Natural killer cell treated with Interleukin-12 subunit alpha and Interleukin-12 subunit beta and Interleukin-15 and Interleukin-18, amount 100 ng/mL, for 72 hours (primary cell): ENCODE measurements around the gene MON1A. TPM values are rescaled to one million over a fixed set of nuclear protein-coding genes. Genes with fewer than 3 reads are reported as not detected.
"Not testable (repeated sequence)": the region's sequence is repeated elsewhere in the genome, so short reads cannot be mapped to it uniquely, and the experiment has no call there.

ENCODE experiments used
- ATAC-seq, 2 donors: fragments of 150-1000 bp; cut with Tn5 transposase in 1 of 2; sonication (Bioruptor Pico), chemical (Tn5 transposase) in 1 of 2; 2 replicates each; pipeline ENCODE4 v1.10.0; 2021
- DNase-seq: peaks from one replicate; pipeline ENCODE4 v3.0.0; 2022; ENCODE audit warnings: low spot score
- H3K27ac Mint-ChIP-seq, 2 donors: 1 replicate in 1 of 2; 2 replicates in 1 of 2; pipeline ENCODE4 v1.8.0; 2022; ENCODE audit warnings: mixed read lengths in 2 of 2, mild to moderate bottlenecking in 1 of 2, moderate library complexity in 1 of 2
- H3K27me3 Mint-ChIP-seq, 2 donors: 1 replicate in 1 of 2; 2 replicates in 1 of 2; pipeline ENCODE4 v1.8.0; 2022; ENCODE audit warnings: mixed read lengths in 2 of 2
- H3K36me3 Mint-ChIP-seq: one replicate; pipeline ENCODE4 v1.8.0; 2022; ENCODE audit warnings: mixed read lengths
- H3K4me1 Mint-ChIP-seq, 2 donors: 1 replicate in 1 of 2; 2 replicates in 1 of 2; pipeline ENCODE4 v1.8.0; 2022; ENCODE audit warnings: low read depth in 2 of 2, mixed read lengths in 2 of 2, mild to moderate bottlenecking in 1 of 2
- H3K4me3 Mint-ChIP-seq: one replicate; pipeline ENCODE4 v1.8.0; 2022; ENCODE audit warnings: mixed read lengths
- H3K9me3 Mint-ChIP-seq: 2 replicates; pipeline ENCODE4 v1.8.0; 2022; ENCODE audit warnings: mixed read lengths
- total RNA-seq, 2 donors: library from RNA; stranded (reverse); gene quantifications; one replicate each; pipeline ENCODE4 v1.2.3, GENCODE V29; 2022

Gene MON1A
- 10 to 100 TPM; 11.3 to 18.7 TPM for total RNA-seq

GRCh38 chr3:49929291-49930167, at the start of gene MON1A:
Gene MON1A, minus strand, starts transcription at chr3:49929811. Its CDS starts 16,465 bp downstream, at chr3:49913346.
- no peaks in the 10 kb centered on the region for H3K9me3 Mint-ChIP-seq
- H3K27me3 Mint-ChIP-seq: no peaks in the 10 kb centered on the region
- ATAC-seq (peak; percentile 99), DNase-seq (peak; percentile 95)
- peak within 1 kb of the TSS; percentile 84 for H3K4me3 Mint-ChIP-seq
- H3K36me3 Mint-ChIP-seq: no peaks in the 10 kb centered on the region
- H3K4me1 Mint-ChIP-seq: peaks cover 12 to 18% of the 10 kb centered on the region in 2 donors
- H3K27ac Mint-ChIP-seq: peak within 1 kb of the TSS; percentile 80 to 92

GRCh38 chr3:49976942-49977341, 47.3 kb upstream of the MON1A start:
- DNase-seq (no peak), ATAC-seq (no peak)
- Mint-ChIP-seq H3K36me3 (no peaks in the 10 kb centered on the region), H3K4me1 (no peaks in the 10 kb centered on the region), H3K27ac (no peak overlapping the region), H3K4me3 (no peak overlapping the region), H3K9me3 (no peaks in the 10 kb centered on the region), H3K27me3 (no peaks in the 10 kb centered on the region)

GRCh38 chr3:49972656-49973055, 43.0 kb upstream of the MON1A start:
- no peaks in the 10 kb centered on the region for H3K27me3 Mint-ChIP-seq
- H3K27ac Mint-ChIP-seq: no peak overlapping the region
- H3K9me3 Mint-ChIP-seq: no peaks in the 10 kb centered on the region
- H3K4me3 Mint-ChIP-seq: no peak overlapping the region
- H3K36me3 Mint-ChIP-seq: peaks cover 8% of the 10 kb centered on the region
- peaks cover 6 to 7% of the 10 kb centered on the region in 2 donors for H3K4me1 Mint-ChIP-seq
- DNase-seq (no peak), ATAC-seq (no peak)

- Mint-ChIP-seq H3K27ac (no peak overlapping the region), H3K27me3 (no peaks in the 10 kb centered on the region), H3K36me3 (peaks cover 8% of the 10 kb centered on the region), H3K9me3 (no peaks in the 10 kb centered on the region), H3K4me1 (peaks cover 7 to 8% of the 10 kb centered on the region in 2 donors), H3K4me3 (no peak overlapping the region)
- ATAC-seq (no peak), DNase-seq (no peak)
These were observed 38.7 kb upstream of the MON1A start for GRCh38 chr3:49968346-49968745.

GRCh38 chr3:49967291-49967690, 37.7 kb upstream of the MON1A start:
- DNase-seq: no peak
- Mint-ChIP-seq H3K36me3 (peaks cover 8% of the 10 kb centered on the region), H3K27me3 (no peaks in the 10 kb centered on the region), H3K9me3 (no peaks in the 10 kb centered on the region), H3K27ac (no peak overlapping the region), H3K4me3 (no peak overlapping the region), H3K4me1 (peaks cover 7 to 8% of the 10 kb centered on the region in 2 donors)
- ATAC-seq: no peak

GRCh38 chr3:49966233-49966942, 36.8 kb upstream of the MON1A start:
- no peaks in the 10 kb centered on the region for H3K9me3 Mint-ChIP-seq
- no peaks in the 10 kb centered on the region for H3K27me3 Mint-ChIP-seq
- H3K4me1 Mint-ChIP-seq: peaks cover 7 to 8% of the 10 kb centered on the region in 2 donors
- H3K27ac Mint-ChIP-seq: no peak overlapping the region
- ATAC-seq (no peak), DNase-seq (no peak)
- H3K36me3 Mint-ChIP-seq: peaks cover 8% of the 10 kb centered on the region
- H3K4me3 Mint-ChIP-seq: no peak overlapping the region

GRCh38 chr3:49955636-49956035, 26.0 kb upstream of the MON1A start:
- Mint-ChIP-seq H3K27me3 (no peaks in the 10 kb centered on the region), H3K4me1 (peaks cover 17 to 21% of the 10 kb centered on the region in 2 donors), H3K4me3 (no peak overlapping the region), H3K27ac (no peak overlapping the region), H3K9me3 (no peaks in the 10 kb centered on the region), H3K36me3 (no peaks in the 10 kb centered on the region)
- DNase-seq (no peak), ATAC-seq (no peak)

- DNase-seq (no peak), ATAC-seq (no peak)
- Mint-ChIP-seq H3K36me3 (no peaks in the 10 kb centered on the region), H3K4me1 (peaks cover 14 to 19% of the 10 kb centered on the region in 2 donors), H3K9me3 (no peaks in the 10 kb centered on the region), H3K27ac (no peak overlapping the region), H3K27me3 (no peaks in the 10 kb centered on the region), H3K4me3 (no peak overlapping the region)
These were observed 23.3 kb upstream of the MON1A start for GRCh38 chr3:49952924-49953323.

GRCh38 chr3:49942651-49943050, 13.0 kb upstream of the MON1A start:
- H3K27ac Mint-ChIP-seq: no peak overlapping the region
- peaks cover 29 to 31% of the 10 kb centered on the region in 2 donors for H3K4me1 Mint-ChIP-seq
- no peaks in the 10 kb centered on the region for H3K27me3 Mint-ChIP-seq
- no peak for ATAC-seq
- no peaks in the 10 kb centered on the region for H3K9me3 Mint-ChIP-seq
- no peak for DNase-seq
- H3K36me3 Mint-ChIP-seq: no peaks in the 10 kb centered on the region
- H3K4me3 Mint-ChIP-seq: peak overlapping the region; percentile 44

GRCh38 chr3:49940667-49941249, 11.1 kb upstream of the MON1A start:
- DNase-seq (no peak), ATAC-seq (no peak)
- Mint-ChIP-seq H3K27ac (peak overlapping the region; percentile 97 to 98), H3K9me3 (no peaks in the 10 kb centered on the region), H3K4me3 (peak overlapping the region; percentile 99), H3K27me3 (no peaks in the 10 kb centered on the region), H3K36me3 (no peaks in the 10 kb centered on the region), H3K4me1 (peaks cover 25 to 28% of the 10 kb centered on the region in 2 donors)

- DNase-seq: peak; percentile 98
- H3K9me3 Mint-ChIP-seq: no peaks in the 10 kb centered on the region
These were observed 10.5 kb upstream of the MON1A start, which contains the start of gene RBM6 for GRCh38 chr3:49939858-49940666. Gene RBM6, plus strand, starts transcription at chr3:49940150. Its CDS starts 22,492 bp downstream, at chr3:49962642.

GRCh38 chr3:49937090-49937489, 7.5 kb upstream of the MON1A start:
- no peaks in the 10 kb centered on the region for H3K27me3 Mint-ChIP-seq
- H3K9me3 Mint-ChIP-seq: no peaks in the 10 kb centered on the region
- DNase-seq (no peak), ATAC-seq (no peak)
- H3K4me1 Mint-ChIP-seq: peaks cover 14 to 17% of the 10 kb centered on the region in 2 donors
- H3K27ac Mint-ChIP-seq: peak overlapping the region in 1 of 2 donors; percentile 44
- H3K36me3 Mint-ChIP-seq: no peaks in the 10 kb centered on the region
- H3K4me3 Mint-ChIP-seq: no peak overlapping the region

More at GRCh38 chr3:49939858-49940666, 10.5 kb upstream of the MON1A start, which contains the start of gene RBM6:
- H3K27ac Mint-ChIP-seq: peak within 1 kb of the TSS; percentile 97 to 98
- H3K27me3 Mint-ChIP-seq: no peaks in the 10 kb centered on the region
- no peaks in the 10 kb centered on the region for H3K36me3 Mint-ChIP-seq
- peaks cover 25 to 26% of the 10 kb centered on the region in 2 donors for H3K4me1 Mint-ChIP-seq
- H3K4me3 Mint-ChIP-seq: peak within 1 kb of the TSS; percentile 99
- ATAC-seq: peak; percentile 98 to 99

- H3K9me3 Mint-ChIP-seq: not testable (repeated sequence)
These were observed 2.7 kb upstream of the MON1A start for GRCh38 chr3:49932281-49932680.

More at GRCh38 chr3:49932281-49932680, 2.7 kb upstream of the MON1A start:
- not testable (repeated sequence) for H3K27ac Mint-ChIP-seq, DNase-seq, H3K27me3 Mint-ChIP-seq, ATAC-seq, H3K4me3 Mint-ChIP-seq, H3K36me3 Mint-ChIP-seq
- H3K4me1 Mint-ChIP-seq: peaks cover 4 to 11% of the 10 kb centered on the region in 2 donors
